GM18520 (cell line): ENCODE results near the gene PFDN2.
A peak's percentile ranks its signal among the peaks of the same experiment; 100 is the strongest.

Source experiments
- ATAC-seq: cut with Tn5 transposase; IDR thresholded peaks from one replicate; pipeline ENCODE4 v1.9.1; 2021; ENCODE audit not compliant: unreplicated experiment

Gene PFDN2

GRCh38 chr1:161117759-161118581, at the start of gene PFDN2, which contains the start of gene NIT1:
TSS of gene PFDN2 (minus strand) at chr1:161118037. CDS start at chr1:161118026, 11 bp downstream.
TSS of gene NIT1 (plus strand) at chr1:161118105. CDS start at chr1:161118177, 72 bp downstream.
- peak; percentile 60 for ATAC-seq

- ATAC-seq = no peak
Observed at GRCh38 chr1:161166669-161167548, 49.1 kb upstream of the PFDN2 start.

- ATAC-seq = peak; percentile 90
Observed at GRCh38 chr1:161165742-161166668, 48.2 kb upstream of the PFDN2 start, which contains the start of gene PPOX. TSS of gene PPOX (plus strand) at chr1:161166426. CDS start at chr1:161166848, 422 bp downstream.

DNA sequence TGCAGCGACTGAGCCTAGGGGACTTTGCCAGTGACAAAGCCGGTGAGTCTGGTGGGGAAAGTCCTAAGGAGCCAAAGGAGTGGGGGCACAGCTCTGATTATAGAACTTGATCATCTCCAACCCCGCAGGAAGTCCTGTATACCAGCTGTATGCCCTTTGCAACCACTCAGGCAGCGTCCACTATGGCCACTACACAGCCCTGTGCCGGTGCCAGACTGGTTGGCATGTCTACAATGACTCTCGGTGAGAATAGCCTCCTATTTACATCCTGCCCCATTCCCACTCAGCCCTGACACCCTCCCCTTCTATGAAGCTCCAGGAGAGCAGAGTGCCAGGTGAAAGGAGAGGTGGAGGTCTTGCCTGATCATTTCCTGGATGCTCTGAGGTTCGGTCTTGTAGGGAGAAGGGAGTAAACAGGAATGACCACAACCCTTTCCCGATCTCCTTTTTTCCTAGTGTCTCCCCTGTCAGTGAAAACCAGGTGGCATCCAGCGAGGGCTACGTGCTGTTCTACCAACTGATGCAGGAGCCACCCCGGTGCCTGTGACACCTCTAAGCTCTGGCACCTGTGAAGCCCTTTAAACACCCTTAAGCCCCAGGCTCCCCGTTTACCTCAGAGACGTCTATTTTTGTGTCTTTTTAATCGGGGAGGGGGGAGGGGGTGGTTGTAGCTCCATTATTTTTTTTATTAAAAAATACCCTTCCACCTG, 47.2 kb upstream of the PFDN2 start:
- no peak for ATAC-seq

GRCh38 chr1:161163793-161164192, 46.0 kb upstream of the PFDN2 start:
- ATAC-seq = no peak

DNA sequence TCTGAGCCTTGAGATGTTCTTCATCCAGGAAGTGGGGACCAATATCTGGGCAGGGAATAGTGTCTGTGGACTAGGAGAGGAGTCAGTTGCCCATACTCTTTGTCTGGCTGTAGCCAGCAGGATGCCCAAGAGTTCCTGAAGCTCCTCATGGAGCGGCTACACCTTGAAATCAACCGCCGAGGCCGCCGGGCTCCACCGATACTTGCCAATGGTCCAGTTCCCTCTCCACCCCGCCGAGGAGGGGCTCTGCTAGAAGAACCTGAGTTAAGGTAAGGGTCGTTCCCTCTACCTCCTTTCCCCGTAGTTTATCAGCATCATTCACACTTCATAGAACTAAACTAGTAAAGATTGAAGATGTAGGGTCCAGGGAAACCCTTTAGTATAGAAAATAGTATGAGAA, 45.0 kb upstream of the PFDN2 start:
- no peak for ATAC-seq

DNA sequence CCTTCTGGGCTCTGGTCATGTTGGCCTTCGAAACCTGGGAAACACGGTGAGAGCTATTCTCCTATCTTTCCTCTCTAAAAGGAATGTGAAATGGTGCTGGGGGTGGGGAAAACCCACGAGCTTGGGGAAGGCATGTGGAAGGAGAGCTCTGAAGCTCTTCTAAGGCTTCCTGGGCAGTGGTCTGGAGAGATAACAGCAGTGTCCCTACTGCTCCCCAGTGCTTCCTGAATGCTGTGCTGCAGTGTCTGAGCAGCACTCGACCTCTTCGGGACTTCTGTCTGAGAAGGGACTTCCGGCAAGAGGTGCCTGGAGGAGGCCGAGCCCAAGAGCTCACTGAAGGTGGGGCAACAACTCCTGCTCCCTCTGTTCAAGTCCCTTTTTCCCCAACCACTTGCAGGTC, 44.2 kb upstream of the PFDN2 start:
- no peak for ATAC-seq

DNA sequence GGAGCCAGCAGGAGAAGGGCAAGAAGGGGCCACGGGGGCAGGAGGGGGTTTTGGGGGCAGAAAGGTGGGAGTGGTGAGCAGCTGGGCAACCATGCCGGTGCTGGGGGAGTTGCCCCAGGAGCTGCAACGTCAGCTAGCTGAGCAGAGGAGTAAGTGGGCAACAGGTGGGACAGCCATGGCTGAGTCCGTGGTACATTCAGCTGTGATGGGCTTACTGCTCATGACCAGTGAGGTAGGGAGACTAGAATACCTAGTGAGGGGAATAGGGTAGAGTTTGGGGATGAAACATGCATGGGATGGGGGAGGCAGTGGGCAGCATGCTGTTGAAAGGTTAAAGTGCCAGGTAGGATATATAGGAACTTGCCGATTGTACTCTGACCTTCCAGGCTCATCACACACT, 43.8 kb upstream of the PFDN2 start:
- ATAC-seq = no peak

- no peak for ATAC-seq
Observed at GRCh38 chr1:161160671-161161145, 42.9 kb upstream of the PFDN2 start.

- no peak for ATAC-seq
Observed at GRCh38 chr1:161159913-161160243, 42.0 kb upstream of the PFDN2 start.

- peak; percentile 65 for ATAC-seq
Observed at GRCh38 chr1:161159087-161159912, 41.5 kb upstream of the PFDN2 start, which contains the start of gene USP21. TSS of gene USP21 (plus strand) at chr1:161159500. CDS start at chr1:161160641, 1,141 bp downstream.

- ATAC-seq = no peak
Observed at GRCh38 chr1:161158316-161159010, 40.6 kb upstream of the PFDN2 start.

DNA sequence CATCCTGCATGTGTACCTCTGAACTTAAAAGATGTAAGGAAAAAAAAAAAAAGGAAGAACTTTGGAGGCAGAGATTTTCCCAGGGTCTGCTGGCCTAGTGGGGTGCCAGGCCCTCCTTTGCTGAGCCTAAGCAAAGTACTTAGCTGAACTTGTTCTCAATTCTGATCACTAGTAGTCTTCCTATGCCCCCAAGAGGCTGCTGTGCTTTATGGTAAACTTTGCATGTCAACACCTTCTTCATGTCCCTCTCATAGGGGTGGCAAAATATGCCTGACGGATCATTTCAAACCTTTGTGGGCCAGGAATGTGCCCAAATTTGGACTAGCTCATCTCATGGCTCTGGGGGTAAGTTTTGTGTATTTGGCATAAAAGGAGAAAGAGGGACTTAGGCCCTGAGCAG, 40.0 kb upstream of the PFDN2 start:
- ATAC-seq = no peak

DNA sequence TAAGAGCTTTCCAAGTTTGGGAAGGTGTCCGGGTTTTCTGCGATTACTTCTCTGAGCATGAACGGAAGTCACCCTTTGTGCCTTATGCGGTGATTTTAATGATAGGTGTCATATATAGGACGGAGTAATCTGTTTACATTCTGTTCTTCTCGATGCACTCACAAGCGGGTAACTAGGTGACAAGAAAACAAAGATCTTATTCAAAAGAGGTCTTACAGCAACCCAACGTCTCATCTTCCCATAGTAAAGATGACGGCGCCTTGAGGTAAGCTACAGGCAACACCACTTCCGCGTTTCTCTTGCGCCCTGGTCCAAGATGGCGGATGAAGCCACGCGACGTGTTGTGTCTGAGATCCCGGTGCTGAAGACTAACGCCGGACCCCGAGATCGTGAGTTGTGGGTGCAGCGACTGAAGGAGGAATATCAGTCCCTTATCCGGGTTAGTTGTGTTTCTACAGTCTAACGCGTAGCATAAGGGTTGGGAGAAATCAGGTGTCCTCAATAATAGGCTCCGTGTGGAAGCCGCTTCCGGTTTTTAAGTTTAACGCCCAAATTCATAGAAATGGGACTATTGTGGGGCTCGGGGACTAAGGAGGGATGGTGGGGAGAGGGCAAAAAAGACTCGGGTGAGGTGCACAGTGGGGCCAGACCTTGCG, 36.0 kb upstream of the PFDN2 start, which contains the start of gene UFC1:
Gene UFC1, plus strand, starts transcription at position 297 of the 656 bp plus-strand sequence. Its CDS starts 20 bp downstream, at position 317.
- ATAC-seq = peak; percentile 79

GRCh38 chr1:161153176-161153575, 35.3 kb upstream of the PFDN2 start:
- no peak for ATAC-seq

DNA sequence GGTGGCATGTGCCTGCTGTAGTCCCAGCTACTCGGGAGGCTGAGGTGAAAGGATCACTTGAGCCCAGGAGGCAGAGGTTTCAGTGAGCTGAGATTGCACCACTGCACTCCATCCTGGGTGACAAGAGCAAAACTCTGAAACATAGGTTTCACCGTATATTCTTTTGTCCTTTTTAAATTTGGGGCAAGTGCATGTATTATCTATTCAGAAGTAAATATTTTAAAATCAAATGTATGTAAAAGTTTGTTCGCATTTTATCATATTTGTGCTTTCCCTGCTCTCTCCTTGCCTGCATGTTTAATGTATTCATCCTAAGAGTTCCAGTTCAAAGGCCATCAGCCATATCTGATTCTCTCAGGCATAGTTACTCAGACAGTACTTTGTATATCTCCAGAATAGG, 28.0 kb upstream of the PFDN2 start:
- no peak for ATAC-seq

DNA sequence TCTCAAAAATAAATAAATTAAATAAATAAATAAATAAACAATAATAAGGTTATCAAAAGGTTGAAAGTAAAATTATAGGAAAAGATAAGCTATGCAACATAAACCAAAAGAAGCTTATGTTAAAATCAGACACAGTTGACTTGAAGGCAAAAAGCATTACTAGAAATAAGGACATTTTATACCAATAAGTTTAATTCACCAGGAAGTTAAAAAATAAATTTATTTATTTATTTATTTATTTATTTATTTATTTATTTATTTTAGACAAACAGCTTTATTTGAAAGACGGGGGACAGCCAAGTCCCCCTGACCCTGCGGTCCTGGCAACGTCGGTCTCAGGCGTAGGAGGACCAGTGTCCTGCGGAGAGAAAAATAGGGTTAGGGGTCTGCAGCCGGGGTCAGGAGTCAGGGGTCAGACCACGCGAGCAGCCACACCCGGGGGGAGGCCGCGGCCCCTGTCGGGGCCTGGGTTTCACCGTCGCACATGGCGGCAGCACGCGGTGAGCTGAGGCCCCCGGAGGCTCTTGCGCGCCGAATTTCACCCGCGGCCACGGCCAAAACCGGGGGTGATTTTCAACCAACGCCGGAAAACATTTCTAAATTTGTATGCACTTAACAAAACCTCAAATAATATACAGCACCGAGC, 23.0 kb upstream of the PFDN2 start:
- ATAC-seq = no peak
